Activated T-helper 17 cell treated with anti-CD3 and anti-CD28 coated beads, Interleukin-2, amount 50 U/mL, for 72 hours (primary cell): Measurements from ENCODE around the gene KDM4F. TPM values are rescaled to one million over a fixed set of nuclear protein-coding genes. Genes with fewer than 3 reads are reported as not detected.
A peak's percentile ranks its signal among the peaks of the same experiment; 100 is the strongest.
"Not testable (repeated sequence)": the region's sequence is repeated elsewhere in the genome, so short reads cannot be mapped to it uniquely, and the experiment has no call there.

ENCODE experiments used
- ATAC-seq: fragments of 150-1000 bp; cut with Tn5 transposase; replicated peaks from 2 replicates; pipeline ENCODE4 v1.10.0; 2021; ENCODE audit warnings: mild to moderate bottlenecking, moderate library complexity
- H3K27ac Mint-ChIP-seq: one replicate; pipeline ENCODE4 v1.8.0; 2022; ENCODE audit warnings: mixed read lengths
- H3K27me3 Mint-ChIP-seq: one replicate; pipeline ENCODE4 v1.8.0; 2022; ENCODE audit warnings: mixed read lengths
- H3K36me3 Mint-ChIP-seq: one replicate; pipeline ENCODE4 v1.8.0; 2022; ENCODE audit warnings: low read depth, mild to moderate bottlenecking, mixed read lengths
- H3K4me1 Mint-ChIP-seq: one replicate; pipeline ENCODE4 v1.8.0; 2022; ENCODE audit warnings: mixed read lengths
- H3K4me3 Mint-ChIP-seq: one replicate; pipeline ENCODE4 v1.8.0; 2022; ENCODE audit warnings: mild to moderate bottlenecking, mixed read lengths
- H3K9me3 Mint-ChIP-seq: one replicate; pipeline ENCODE4 v1.8.0; 2022; ENCODE audit warnings: mixed read lengths
- total RNA-seq, 2 donors: library from RNA; stranded (reverse); gene quantifications; one replicate each; pipeline ENCODE4 v1.2.3, GENCODE V29; 2022

KDM4F gene
- total RNA-seq: not detected

DNA sequence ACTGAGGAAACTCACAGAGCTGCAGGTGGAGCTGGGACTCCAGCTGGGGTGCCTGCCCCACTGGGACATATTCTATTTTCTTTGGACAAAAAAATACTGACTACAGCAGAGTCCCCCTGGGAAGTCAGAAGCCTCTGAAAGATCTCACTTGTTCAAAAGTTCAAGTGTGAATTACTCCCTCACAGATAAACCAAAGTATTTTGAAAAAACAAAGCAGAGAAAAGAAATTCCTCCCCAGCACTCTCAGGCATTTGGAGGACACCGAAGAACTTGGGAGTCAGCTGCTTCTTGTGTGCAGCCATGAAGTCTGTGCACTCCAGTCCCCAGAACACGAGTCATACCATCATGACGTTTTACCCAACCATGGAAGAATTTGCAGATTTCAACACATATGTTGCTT, at the start of gene KDM4F:
TSS of gene KDM4F (plus strand) at position 301 of the 400 bp plus-strand sequence.
- not testable (repeated sequence) for H3K36me3 Mint-ChIP-seq, H3K9me3 Mint-ChIP-seq, H3K4me1 Mint-ChIP-seq, ATAC-seq, H3K4me3 Mint-ChIP-seq, H3K27ac Mint-ChIP-seq
- peaks cover 36% of the 10 kb centered on the region for H3K27me3 Mint-ChIP-seq

- no peak overlapping the region for H3K4me3 Mint-ChIP-seq
- no peaks in the 10 kb centered on the region for H3K36me3 Mint-ChIP-seq
- H3K27ac Mint-ChIP-seq: no peak overlapping the region
- H3K27me3 Mint-ChIP-seq: peaks cover 3% of the 10 kb centered on the region
- H3K9me3 Mint-ChIP-seq: no peaks in the 10 kb centered on the region
- no peaks in the 10 kb centered on the region for H3K4me1 Mint-ChIP-seq
- no peak for ATAC-seq
Measured at GRCh38 chr11:95003716-95004115, 45.5 kb upstream of the KDM4F start.

DNA sequence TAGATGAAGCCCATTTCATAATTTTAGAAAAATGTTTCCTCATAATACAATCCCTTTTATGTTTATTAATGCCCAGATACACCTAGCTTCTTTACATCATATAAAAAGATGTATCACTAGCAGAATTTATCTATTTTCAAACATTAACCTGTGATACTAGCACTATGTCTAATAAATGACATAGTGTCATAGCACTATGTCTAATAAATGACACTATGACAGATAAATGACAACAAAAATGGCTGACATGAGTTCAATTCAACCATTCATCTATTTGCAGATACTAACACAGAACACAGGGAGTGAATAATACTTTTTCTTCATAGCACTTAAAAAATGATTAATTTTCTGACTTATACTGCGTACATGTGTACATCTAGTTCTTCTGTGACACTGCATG, 43.6 kb upstream of the KDM4F start:
- H3K4me1 Mint-ChIP-seq: no peaks in the 10 kb centered on the region
- no peaks in the 10 kb centered on the region for H3K9me3 Mint-ChIP-seq
- no peak for ATAC-seq
- H3K4me3 Mint-ChIP-seq: no peak overlapping the region
- peaks cover 6% of the 10 kb centered on the region for H3K27me3 Mint-ChIP-seq
- no peak overlapping the region for H3K27ac Mint-ChIP-seq
- H3K36me3 Mint-ChIP-seq: no peaks in the 10 kb centered on the region

DNA sequence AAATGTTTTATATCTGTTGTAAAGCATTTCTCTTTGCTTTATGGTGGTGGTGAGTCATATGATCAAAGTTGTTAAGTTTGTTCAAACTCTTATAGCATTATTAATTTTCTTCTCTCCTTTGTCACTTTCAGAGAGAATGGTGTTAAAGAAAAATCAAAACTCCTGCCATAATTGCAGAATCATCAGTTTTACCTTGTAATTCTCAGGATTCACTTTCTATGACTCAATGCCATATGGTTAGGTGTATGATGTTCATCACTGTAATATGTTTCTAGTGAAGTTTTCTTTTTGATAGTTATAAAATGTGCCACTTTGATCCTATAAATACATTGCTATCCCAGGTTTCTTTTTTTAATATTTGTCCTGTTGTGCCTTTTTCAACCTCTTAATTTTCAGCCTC, 37.8 kb upstream of the KDM4F start:
- no peaks in the 10 kb centered on the region for H3K4me1 Mint-ChIP-seq
- no peaks in the 10 kb centered on the region for H3K9me3 Mint-ChIP-seq
- H3K4me3 Mint-ChIP-seq: no peak overlapping the region
- H3K27me3 Mint-ChIP-seq: peaks cover 13% of the 10 kb centered on the region
- H3K36me3 Mint-ChIP-seq: no peaks in the 10 kb centered on the region
- ATAC-seq: no peak
- H3K27ac Mint-ChIP-seq: no peak overlapping the region

DNA sequence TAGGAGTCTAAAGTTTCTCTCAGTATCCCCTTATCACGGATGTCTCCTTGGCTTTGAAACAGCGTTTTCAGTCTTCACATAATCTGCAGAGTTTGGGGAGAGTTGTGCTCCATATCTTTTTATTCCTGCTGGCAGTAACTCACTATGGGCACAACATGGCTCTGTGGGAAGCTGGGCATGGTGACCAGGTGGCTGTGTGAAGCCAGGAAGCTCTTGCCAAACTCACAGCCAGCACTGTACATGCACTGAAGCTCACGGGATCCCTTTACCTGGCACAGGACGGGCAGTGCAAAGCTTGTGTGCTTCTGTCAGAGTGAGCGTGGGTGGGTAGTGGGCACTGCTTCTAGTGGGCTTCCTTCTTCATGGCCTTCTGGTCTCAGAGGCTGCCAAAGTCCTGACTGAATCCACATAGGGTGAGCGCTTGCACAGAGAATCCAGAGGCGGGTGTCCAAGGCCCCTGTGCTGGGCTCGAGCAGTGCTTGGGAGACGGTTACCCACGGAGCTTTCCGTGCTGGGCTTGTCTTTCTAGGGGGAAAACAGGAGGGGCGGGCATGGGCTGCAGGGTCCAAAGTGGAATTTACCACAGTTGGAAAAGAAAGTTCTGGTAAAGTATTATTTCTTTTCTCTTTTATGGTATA, 34.9 kb upstream of the KDM4F start:
- H3K36me3 Mint-ChIP-seq: no peaks in the 10 kb centered on the region
- ATAC-seq: no peak
- no peak overlapping the region for H3K4me3 Mint-ChIP-seq
- peaks cover 9% of the 10 kb centered on the region for H3K27me3 Mint-ChIP-seq
- no peak overlapping the region for H3K27ac Mint-ChIP-seq
- no peaks in the 10 kb centered on the region for H3K9me3 Mint-ChIP-seq
- no peaks in the 10 kb centered on the region for H3K4me1 Mint-ChIP-seq

DNA sequence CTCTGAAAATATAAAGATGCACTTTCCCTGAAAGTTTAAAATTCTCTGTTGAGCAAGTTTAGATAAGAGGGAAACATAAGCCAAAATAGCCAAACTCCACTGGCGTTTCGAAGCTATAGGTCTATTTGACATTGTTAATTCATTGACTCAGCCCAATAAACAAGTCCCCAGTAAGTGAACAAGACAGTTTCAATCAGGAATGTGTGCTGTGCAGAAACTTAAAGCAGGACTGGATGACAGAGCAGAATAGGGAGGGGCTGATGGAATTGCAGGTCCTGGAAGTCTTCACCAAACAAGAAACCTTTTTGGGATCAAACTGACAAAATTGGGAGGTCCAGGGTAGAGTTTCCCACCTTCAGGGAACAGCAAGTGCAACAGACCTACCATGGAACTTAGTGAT, 33.1 kb upstream of the KDM4F start:
- Mint-ChIP-seq H3K36me3 (no peaks in the 10 kb centered on the region), H3K4me1 (no peaks in the 10 kb centered on the region), H3K27ac (no peak overlapping the region), H3K9me3 (no peaks in the 10 kb centered on the region), H3K4me3 (no peak overlapping the region), H3K27me3 (peaks cover 9% of the 10 kb centered on the region)
- ATAC-seq: no peak

DNA sequence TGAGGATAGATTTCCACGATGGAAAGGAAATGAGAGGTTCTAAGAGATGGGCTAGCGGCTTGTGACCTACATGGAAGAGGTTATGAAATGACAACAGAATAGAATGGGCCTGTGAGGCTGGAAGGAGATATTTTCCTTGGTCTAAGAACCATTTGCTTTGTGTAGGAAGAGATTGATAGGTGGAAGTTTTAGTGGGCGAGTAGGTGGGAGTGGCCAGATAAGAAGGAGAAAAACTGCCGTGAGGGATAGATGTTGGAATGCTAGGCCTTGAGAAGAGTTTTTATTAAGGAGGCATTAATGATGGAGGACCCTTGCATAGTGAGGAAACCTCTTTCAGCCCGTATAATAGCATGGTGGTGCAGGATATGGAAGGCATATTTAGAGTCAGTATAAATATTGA, 27.8 kb upstream of the KDM4F start:
- not testable (repeated sequence) for H3K9me3 Mint-ChIP-seq, ATAC-seq, H3K4me3 Mint-ChIP-seq, H3K4me1 Mint-ChIP-seq, H3K36me3 Mint-ChIP-seq, H3K27ac Mint-ChIP-seq, H3K27me3 Mint-ChIP-seq

- Mint-ChIP-seq H3K4me1 (no peaks in the 10 kb centered on the region), H3K36me3 (no peaks in the 10 kb centered on the region), H3K27me3 (no peaks in the 10 kb centered on the region), H3K4me3 (no peak within 1 kb of the TSS), H3K9me3 (no peaks in the 10 kb centered on the region), H3K27ac (no peak within 1 kb of the TSS)
- no peak for ATAC-seq
Measured at GRCh38 chr11:95024958-95025357, 24.3 kb upstream of the KDM4F start, which contains the start of gene KDM4E. Gene KDM4E, plus strand, starts transcription at chr11:95025258. Its CDS starts 300 bp downstream, at chr11:95025558.

DNA sequence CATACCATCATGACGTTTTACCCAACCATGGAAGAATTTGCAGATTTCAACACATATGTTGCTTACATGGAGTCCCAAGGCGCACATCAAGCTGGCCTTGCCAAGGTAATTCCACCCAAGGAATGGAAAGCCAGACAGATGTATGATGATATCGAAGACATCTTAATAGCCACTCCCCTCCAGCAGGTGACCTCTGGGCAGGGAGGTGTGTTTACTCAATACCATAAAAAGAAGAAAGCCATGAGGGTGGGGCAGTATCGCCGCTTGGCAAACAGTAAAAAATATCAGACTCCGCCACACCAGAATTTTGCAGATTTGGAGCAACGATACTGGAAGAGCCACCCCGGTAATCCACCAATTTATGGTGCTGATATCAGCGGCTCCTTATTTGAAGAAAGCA, 23.6 kb upstream of the KDM4F start:
- H3K4me1 Mint-ChIP-seq, H3K27ac Mint-ChIP-seq, H3K4me3 Mint-ChIP-seq, H3K9me3 Mint-ChIP-seq, ATAC-seq, H3K36me3 Mint-ChIP-seq, H3K27me3 Mint-ChIP-seq: not testable (repeated sequence)

GRCh38 chr11:95028357-95028756, 20.9 kb upstream of the KDM4F start:
- Mint-ChIP-seq H3K4me1 (no peaks in the 10 kb centered on the region), H3K27me3 (no peaks in the 10 kb centered on the region), H3K27ac (no peak overlapping the region), H3K4me3 (no peak overlapping the region), H3K36me3 (no peaks in the 10 kb centered on the region), H3K9me3 (no peaks in the 10 kb centered on the region)
- no peak for ATAC-seq

GRCh38 chr11:95033051-95033450, 16.2 kb upstream of the KDM4F start:
- peaks cover 1% of the 10 kb centered on the region for H3K4me1 Mint-ChIP-seq
- H3K9me3 Mint-ChIP-seq: no peaks in the 10 kb centered on the region
- no peak overlapping the region for H3K27ac Mint-ChIP-seq
- H3K27me3 Mint-ChIP-seq: peaks cover 5% of the 10 kb centered on the region
- H3K36me3 Mint-ChIP-seq: no peaks in the 10 kb centered on the region
- no peak for ATAC-seq
- no peak overlapping the region for H3K4me3 Mint-ChIP-seq

GRCh38 chr11:95035316-95035715, 13.9 kb upstream of the KDM4F start:
- H3K4me3 Mint-ChIP-seq: no peak overlapping the region
- H3K27ac Mint-ChIP-seq: no peak overlapping the region
- no peaks in the 10 kb centered on the region for H3K36me3 Mint-ChIP-seq
- H3K9me3 Mint-ChIP-seq: no peaks in the 10 kb centered on the region
- no peak for ATAC-seq
- peaks cover 17% of the 10 kb centered on the region for H3K27me3 Mint-ChIP-seq
- peaks cover 5% of the 10 kb centered on the region for H3K4me1 Mint-ChIP-seq

DNA sequence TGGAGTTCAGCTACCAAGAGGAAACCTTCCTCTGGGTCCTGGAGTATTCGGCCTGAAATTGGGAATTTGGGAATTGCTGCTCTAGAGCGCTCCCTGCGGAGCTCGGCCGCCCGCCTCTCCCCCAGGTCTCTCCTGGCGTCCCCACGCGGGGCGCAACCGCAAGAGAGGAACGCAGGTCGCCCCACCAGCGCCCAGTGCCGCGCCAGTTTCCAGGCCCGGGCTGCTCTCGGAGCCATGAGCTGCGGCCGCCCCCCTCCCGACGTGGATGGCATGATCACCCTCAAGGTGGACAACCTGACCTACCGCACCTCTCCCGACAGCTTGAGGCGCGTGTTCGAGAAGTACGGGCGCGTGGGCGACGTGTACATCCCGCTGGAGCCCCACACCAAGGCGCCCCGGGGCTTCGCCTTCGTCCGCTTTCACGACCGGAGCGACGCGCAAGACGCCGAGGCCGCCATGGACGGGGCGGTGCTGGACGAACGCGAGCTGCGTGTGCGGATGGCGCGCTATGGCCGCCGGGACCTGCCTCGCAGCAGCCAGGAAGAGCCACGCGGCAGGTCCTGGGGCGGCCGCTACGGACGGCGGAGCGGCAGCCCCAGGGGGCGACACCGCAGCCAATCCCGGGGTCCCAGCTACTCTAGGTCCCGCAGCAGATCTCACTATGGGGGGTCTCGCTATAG, 11.7 kb upstream of the KDM4F start:
- H3K4me3 Mint-ChIP-seq: peak overlapping the region; percentile 41
- H3K27me3 Mint-ChIP-seq: peaks cover 21% of the 10 kb centered on the region
- not testable (repeated sequence) for H3K9me3 Mint-ChIP-seq, H3K4me1 Mint-ChIP-seq, H3K27ac Mint-ChIP-seq, H3K36me3 Mint-ChIP-seq
- peak; percentile 65 for ATAC-seq

GRCh38 chr11:95042239-95042638, 7.0 kb upstream of the KDM4F start:
- no peak overlapping the region for H3K27ac Mint-ChIP-seq
- no peaks in the 10 kb centered on the region for H3K36me3 Mint-ChIP-seq
- H3K4me1 Mint-ChIP-seq: peaks cover 5% of the 10 kb centered on the region
- no peak for ATAC-seq
- no peaks in the 10 kb centered on the region for H3K9me3 Mint-ChIP-seq
- H3K4me3 Mint-ChIP-seq: no peak overlapping the region
- H3K27me3 Mint-ChIP-seq: peaks cover 39% of the 10 kb centered on the region

DNA sequence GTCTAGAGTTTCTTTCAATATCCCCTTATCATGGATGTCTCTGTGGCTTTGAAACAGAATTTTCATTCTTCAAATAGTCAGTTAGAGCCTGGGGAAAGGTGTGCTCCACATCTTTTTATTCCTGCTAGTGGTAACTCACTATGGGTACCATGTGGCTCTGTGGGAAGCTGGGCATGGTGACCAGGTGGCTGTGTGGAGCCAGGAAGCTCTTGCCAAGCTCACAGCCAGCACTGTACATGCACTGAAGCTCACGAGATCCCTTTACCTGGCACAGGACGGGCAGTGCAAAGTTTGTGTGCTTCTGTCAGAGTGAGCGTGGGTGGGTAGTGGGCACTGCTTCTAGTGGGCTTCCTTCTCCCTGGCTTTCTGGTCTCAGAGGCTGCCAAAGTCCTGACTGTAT, 6.3 kb upstream of the KDM4F start:
- ATAC-seq: no peak
- H3K4me3 Mint-ChIP-seq: no peak overlapping the region
- peaks cover 39% of the 10 kb centered on the region for H3K27me3 Mint-ChIP-seq
- no peaks in the 10 kb centered on the region for H3K36me3 Mint-ChIP-seq
- H3K9me3 Mint-ChIP-seq: no peaks in the 10 kb centered on the region
- H3K4me1 Mint-ChIP-seq: peaks cover 5% of the 10 kb centered on the region
- no peak overlapping the region for H3K27ac Mint-ChIP-seq
